Measurements from ENCODE around the gene CPHXL2. TPM values are rescaled to one million over a fixed set of nuclear protein-coding genes. Genes with fewer than 3 reads are reported as not detected.

The CPHXL2 gene
- total and polyA plus RNA-seq, 2 donors (not counting 1 experiment from before 2014, with no cell fraction given): not detected

DNA sequence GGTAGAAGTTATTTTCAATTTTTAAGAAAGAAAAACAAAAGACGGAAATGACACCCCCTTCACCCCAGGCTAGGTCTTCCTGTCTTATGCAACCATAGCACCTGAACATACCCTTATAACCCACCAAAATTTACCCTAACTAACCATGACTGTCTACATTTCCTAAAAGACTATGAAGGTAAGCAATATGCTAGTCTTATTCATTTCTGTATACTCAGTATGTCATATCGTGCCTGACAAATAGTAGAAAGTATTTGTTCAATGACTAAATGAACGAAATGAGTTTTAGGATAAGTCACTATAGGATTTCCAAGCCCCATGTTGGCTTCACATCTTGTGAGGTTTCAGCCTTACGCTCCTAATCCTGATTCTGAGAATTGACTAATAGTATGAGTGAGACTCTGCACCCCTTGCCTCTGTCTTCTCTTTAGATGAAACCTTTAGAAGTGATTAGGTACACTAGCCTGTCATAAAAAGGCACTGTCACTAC lies 60.2 kb downstream of the CPHXL2 start:
- TF ChIP-seq, protein P1, sequence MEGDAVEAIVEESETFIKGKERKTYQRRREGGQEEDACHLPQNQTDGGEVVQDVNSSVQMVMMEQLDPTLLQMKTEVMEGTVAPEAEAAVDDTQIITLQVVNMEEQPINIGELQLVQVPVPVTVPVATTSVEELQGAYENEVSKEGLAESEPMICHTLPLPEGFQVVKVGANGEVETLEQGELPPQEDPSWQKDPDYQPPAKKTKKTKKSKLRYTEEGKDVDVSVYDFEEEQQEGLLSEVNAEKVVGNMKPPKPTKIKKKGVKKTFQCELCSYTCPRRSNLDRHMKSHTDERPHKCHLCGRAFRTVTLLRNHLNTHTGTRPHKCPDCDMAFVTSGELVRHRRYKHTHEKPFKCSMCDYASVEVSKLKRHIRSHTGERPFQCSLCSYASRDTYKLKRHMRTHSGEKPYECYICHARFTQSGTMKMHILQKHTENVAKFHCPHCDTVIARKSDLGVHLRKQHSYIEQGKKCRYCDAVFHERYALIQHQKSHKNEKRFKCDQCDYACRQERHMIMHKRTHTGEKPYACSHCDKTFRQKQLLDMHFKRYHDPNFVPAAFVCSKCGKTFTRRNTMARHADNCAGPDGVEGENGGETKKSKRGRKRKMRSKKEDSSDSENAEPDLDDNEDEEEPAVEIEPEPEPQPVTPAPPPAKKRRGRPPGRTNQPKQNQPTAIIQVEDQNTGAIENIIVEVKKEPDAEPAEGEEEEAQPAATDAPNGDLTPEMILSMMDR (conservative IDR thresholded peaks at IDR 0.05 in 1 of 2, IDR thresholded peaks at IDR 0.05 in 1 of 2; ENCODE audit: low read depth in 1 of 2, low read length in 2 of 2): no peak
- TF ChIP-seq EZH2 (IDR thresholded peaks at IDR 0.05; ENCODE audit: low read length, missing control alignments): no peak
- Histone ChIP-seq H3K79me2 (ENCODE audit: control insufficient read depth, insufficient read depth, low read length) (no peaks in the 10 kb centered on the region), H2AFZ (ENCODE audit: low read length) (no peak overlapping the region), H3K27me3 (ENCODE audit: control insufficient read depth, insufficient read depth, low read length) (no peaks in the 10 kb centered on the region), H3K4me1 (ENCODE audit: control insufficient read depth, extremely low read depth, insufficient read depth, low read length) (peaks cover 2% of the 10 kb centered on the region), H3K27ac (ENCODE audit: insufficient read depth, low read length) (no peak overlapping the region), H3K9ac (ENCODE audit: insufficient read depth, low read length) (no peak overlapping the region), H3K4me3 (replicated peaks in 1 of 4; ENCODE audit: control extremely low read depth in 1 of 4, insufficient read depth in 1 of 4, low read depth in 3 of 4, low read length in 4 of 4) (no peak overlapping the region), H3K36me3 (ENCODE audit: control insufficient read depth, insufficient read depth, low read length) (peaks cover 11% of the 10 kb centered on the region), H3K4me2 (ENCODE audit: extremely low read depth, insufficient read depth, low read length) (no peak overlapping the region), H3K9me3 (ENCODE audit: control insufficient read depth, insufficient read depth, low read depth, low read length) (no peaks in the 10 kb centered on the region), H4K20me1 (ENCODE audit: control insufficient read depth, extremely low read depth, insufficient read depth, low read length) (no peaks in the 10 kb centered on the region)
- DNase-seq (ENCODE audit: low read depth in 2 of 2): no peak

DNA sequence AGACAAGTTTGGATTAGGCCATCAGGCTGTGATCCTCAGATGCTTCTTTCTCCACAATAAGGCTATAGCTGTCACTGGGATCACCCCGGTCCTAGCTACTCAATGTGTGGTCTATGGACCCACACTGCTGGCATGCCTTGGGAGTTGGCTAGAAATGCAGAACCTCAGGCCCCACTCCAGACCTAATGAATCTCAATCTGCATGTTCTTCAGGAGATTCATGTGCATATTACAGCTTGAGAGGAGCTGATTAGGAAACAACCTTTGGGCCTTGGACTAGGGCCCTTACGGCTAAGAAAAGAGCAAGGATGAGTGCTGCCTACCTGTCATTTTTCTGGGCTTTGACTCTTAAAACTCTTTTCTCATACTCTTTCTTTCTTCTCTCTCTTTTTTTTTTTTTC lies 61.2 kb downstream of the CPHXL2 start:
- H2AFZ ChIP-seq (ENCODE audit: low read length): no peak overlapping the region
- no peaks in the 10 kb centered on the region for H3K27me3 ChIP-seq (ENCODE audit: control insufficient read depth, insufficient read depth, low read length)
- no peaks in the 10 kb centered on the region for H3K9me3 ChIP-seq (ENCODE audit: control insufficient read depth, insufficient read depth, low read depth, low read length)
- no peak overlapping the region for H3K27ac ChIP-seq (ENCODE audit: insufficient read depth, low read length)
- TF ChIP-seq, protein P1 (conservative IDR thresholded peaks at IDR 0.05 in 1 of 2, IDR thresholded peaks at IDR 0.05 in 1 of 2; ENCODE audit: low read depth in 1 of 2, low read length in 2 of 2): no peak
- no peak for TF ChIP-seq EZH2 (IDR thresholded peaks at IDR 0.05; ENCODE audit: low read length, missing control alignments)
- DNase-seq (ENCODE audit: low read depth in 2 of 2): no peak
- peaks cover 2% of the 10 kb centered on the region for H3K4me1 ChIP-seq (ENCODE audit: control insufficient read depth, extremely low read depth, insufficient read depth, low read length)
- no peaks in the 10 kb centered on the region for H4K20me1 ChIP-seq (ENCODE audit: control insufficient read depth, extremely low read depth, insufficient read depth, low read length)
- H3K4me3 ChIP-seq (replicated peaks in 1 of 4; ENCODE audit: control extremely low read depth in 1 of 4, insufficient read depth in 1 of 4, low read depth in 3 of 4, low read length in 4 of 4): no peak overlapping the region
- H3K79me2 ChIP-seq (ENCODE audit: control insufficient read depth, insufficient read depth, low read length): no peaks in the 10 kb centered on the region
- H3K9ac ChIP-seq (ENCODE audit: insufficient read depth, low read length): no peak overlapping the region
- H3K4me2 ChIP-seq (ENCODE audit: extremely low read depth, insufficient read depth, low read length): no peak overlapping the region
- H3K36me3 ChIP-seq (ENCODE audit: control insufficient read depth, insufficient read depth, low read length): peaks cover 11% of the 10 kb centered on the region

DNA sequence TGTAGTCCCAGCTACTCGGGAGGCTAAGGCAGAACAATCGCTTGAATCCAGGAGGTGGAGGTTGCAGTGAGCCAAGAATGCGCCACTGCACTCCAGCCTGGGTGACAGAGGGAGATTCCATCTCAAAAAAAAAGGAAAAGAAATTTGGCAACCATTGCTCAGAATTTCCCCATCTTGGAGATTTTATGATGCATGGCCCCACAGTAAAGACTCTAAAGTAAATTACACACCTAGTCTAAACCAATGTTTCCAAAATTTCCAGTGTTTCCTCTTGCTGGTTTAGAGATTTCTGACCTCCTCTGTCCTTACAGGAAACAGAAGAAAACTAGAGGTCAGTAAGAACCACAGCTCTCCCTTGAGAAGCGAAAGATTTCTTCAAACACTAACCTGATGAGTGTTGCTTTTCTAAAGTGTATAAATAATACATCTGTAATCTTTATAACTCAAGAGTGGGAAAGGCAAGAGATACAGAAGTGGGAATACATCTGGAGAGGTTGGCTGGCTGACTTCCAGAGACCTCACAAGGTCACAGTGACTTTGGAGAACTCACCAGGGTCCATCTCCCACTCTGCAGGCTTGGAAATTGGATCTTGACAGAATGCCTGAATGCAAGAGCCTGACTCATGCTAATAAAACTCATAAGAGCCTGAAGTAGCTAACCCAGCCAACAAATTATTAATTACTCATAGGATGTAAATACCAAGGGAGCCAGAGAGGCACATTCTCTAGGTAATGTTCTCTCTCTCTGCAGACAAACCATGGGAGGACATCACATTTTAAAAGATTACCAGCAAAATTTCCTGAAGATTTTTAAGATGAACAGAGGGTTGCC lies 62.5 kb downstream of the CPHXL2 start:
- no peak overlapping the region for H3K4me3 ChIP-seq (replicated peaks in 1 of 4; ENCODE audit: control extremely low read depth in 1 of 4, insufficient read depth in 1 of 4, low read depth in 3 of 4, low read length in 4 of 4)
- DNase-seq (ENCODE audit: low read depth in 2 of 2): peak; percentile 21 to 68
- no peaks in the 10 kb centered on the region for H4K20me1 ChIP-seq (ENCODE audit: control insufficient read depth, extremely low read depth, insufficient read depth, low read length)
- no peaks in the 10 kb centered on the region for H3K27me3 ChIP-seq (ENCODE audit: control insufficient read depth, insufficient read depth, low read length)
- H3K36me3 ChIP-seq (ENCODE audit: control insufficient read depth, insufficient read depth, low read length): peaks cover 7% of the 10 kb centered on the region
- no peak overlapping the region for H3K9ac ChIP-seq (ENCODE audit: insufficient read depth, low read length)
- H3K4me1 ChIP-seq (ENCODE audit: control insufficient read depth, extremely low read depth, insufficient read depth, low read length): peaks cover 2% of the 10 kb centered on the region
- TF ChIP-seq, protein P1 (conservative IDR thresholded peaks at IDR 0.05 in 1 of 2, IDR thresholded peaks at IDR 0.05 in 1 of 2; ENCODE audit: low read depth in 1 of 2, low read length in 2 of 2): no peak
- no peak for TF ChIP-seq EZH2 (IDR thresholded peaks at IDR 0.05; ENCODE audit: low read length, missing control alignments)
- H3K9me3 ChIP-seq (ENCODE audit: control insufficient read depth, insufficient read depth, low read depth, low read length): no peaks in the 10 kb centered on the region
- H2AFZ ChIP-seq (ENCODE audit: low read length): no peak overlapping the region
- no peaks in the 10 kb centered on the region for H3K79me2 ChIP-seq (ENCODE audit: control insufficient read depth, insufficient read depth, low read length)
- H3K27ac ChIP-seq (ENCODE audit: insufficient read depth, low read length): no peak overlapping the region
- no peak overlapping the region for H3K4me2 ChIP-seq (ENCODE audit: extremely low read depth, insufficient read depth, low read length)

Other genes starting within 250 kb of the CPHXL2 start
- gene CFDP1, start 243.5 kb downstream of the CPHXL2 start, total RNA-seq: 47.9 and 59.8 TPM in 2 replicates
- gene CFDP1, start 243.5 kb downstream of the CPHXL2 start, polyA plus RNA-seq: 69.6 and 80.0 TPM in 2 replicates
- 14.5 and 20.3 TPM in 2 replicates for gene TMEM170A, start 212.3 kb downstream of the CPHXL2 start, total RNA-seq
- 10.3 and 12.3 TPM in 2 replicates for gene TMEM170A, start 212.3 kb downstream of the CPHXL2 start, polyA plus RNA-seq
- gene CHST6, start 181.6 kb downstream of the CPHXL2 start, total RNA-seq: 0.17 and 0.26 TPM in 2 replicates
- gene CHST6, start 181.6 kb downstream of the CPHXL2 start, polyA plus RNA-seq: 0.02 and 0.16 TPM in 2 replicates
- gene CHST5, start 140.9 kb downstream of the CPHXL2 start, total RNA-seq: under 0.01 TPM in 1 of 2 replicates, not detected in the other
- gene CHST5, start 140.9 kb downstream of the CPHXL2 start, polyA plus RNA-seq: 0.02 TPM in 1 of 2 replicates, not detected in the other
- gene TMEM231, start 120.8 kb downstream of the CPHXL2 start, total RNA-seq: 4.1 and 9.6 TPM in 2 replicates
- 18.8 and 23.4 TPM in 2 replicates for gene TMEM231, start 120.8 kb downstream of the CPHXL2 start, polyA plus RNA-seq
- 28.2 and 37.3 TPM in 2 replicates for gene GABARAPL2, start 110.6 kb downstream of the CPHXL2 start, total RNA-seq
- gene GABARAPL2, start 110.6 kb downstream of the CPHXL2 start, polyA plus RNA-seq: 116 and 159 TPM in 2 replicates
- 47.8 and 50.4 TPM in 2 replicates for gene ADAT1, start 53.7 kb downstream of the CPHXL2 start, total RNA-seq
- gene ADAT1, start 53.7 kb downstream of the CPHXL2 start, polyA plus RNA-seq: 32.1 and 36.2 TPM in 2 replicates
- 126 and 146 TPM in 2 replicates for gene KARS1, start 29.3 kb downstream of the CPHXL2 start, total RNA-seq
- gene KARS1, start 29.3 kb downstream of the CPHXL2 start, polyA plus RNA-seq: 148 and 185 TPM in 2 replicates
- 46.0 and 54.7 TPM in 2 replicates for gene TERF2IP, start 29.2 kb downstream of the CPHXL2 start, total RNA-seq
- 41.2 and 47.5 TPM in 2 replicates for gene TERF2IP, start 29.2 kb downstream of the CPHXL2 start, polyA plus RNA-seq
- not detected in 2 replicates for gene DUXB, start 24.5 kb upstream of the CPHXL2 start, total RNA-seq
- gene DUXB, start 24.5 kb upstream of the CPHXL2 start, polyA plus RNA-seq: not detected in 2 replicates
- not detected in 2 replicates for gene CPHXL, start 49.5 kb upstream of the CPHXL2 start, total RNA-seq
- gene CPHXL, start 49.5 kb upstream of the CPHXL2 start, polyA plus RNA-seq: not detected in 2 replicates